ENCODE data around the gene EDA.

Gene EDA

GRCh38 chrX:69615779-69616456 lies at the start of gene EDA:
EDA (plus strand) TSS chrX:69616113.
- no peak for FAIRE-seq

GRCh38 chrX:69568828-69569227 lies 47.1 kb upstream of the EDA start:
- no peak for FAIRE-seq

- no peak for FAIRE-seq
These were observed 18.5 kb upstream of the EDA start for GRCh38 chrX:69597399-69597798.

GRCh38 chrX:69600182-69600581 lies 15.7 kb upstream of the EDA start:
- no peak for FAIRE-seq

GRCh38 chrX:69603566-69604194 lies 12.2 kb upstream of the EDA start:
- FAIRE-seq, result no peak

- no peak for FAIRE-seq
These were observed 10.4 kb upstream of the EDA start for GRCh38 chrX:69605521-69605920.

GRCh38 chrX:69607616-69608015 lies 8.3 kb upstream of the EDA start:
- no peak for FAIRE-seq

GRCh38 chrX:69613946-69614345 lies 2.0 kb upstream of the EDA start:
- no peak for FAIRE-seq

GRCh38 chrX:69614886-69615285 lies 1.0 kb upstream of the EDA start:
- no peak for FAIRE-seq

GRCh38 chrX:69615342-69615741 lies 571 bp upstream of the EDA start:
- FAIRE-seq, result no peak

GRCh38 chrX:69616457-69617203 lies 717 bp downstream of the EDA start:
- no peak for FAIRE-seq

- peak; percentile 95 for FAIRE-seq
These were observed 2.9 kb downstream of the EDA start for GRCh38 chrX:69618803-69619202.

GRCh38 chrX:69626129-69626528 lies 10.2 kb downstream of the EDA start:
- no peak for FAIRE-seq

GRCh38 chrX:69627744-69628143 lies 11.8 kb downstream of the EDA start:
- FAIRE-seq, result no peak

- no peak for FAIRE-seq
These were observed 14.2 kb downstream of the EDA start for GRCh38 chrX:69630147-69630546.

- FAIRE-seq, result no peak
These were observed 48.8 kb downstream of the EDA start for GRCh38 chrX:69664693-69665092.

- FAIRE-seq, result no peak
These were observed 54.2 kb downstream of the EDA start for GRCh38 chrX:69670001-69670555.

- no peak for FAIRE-seq
These were observed 59.0 kb downstream of the EDA start for GRCh38 chrX:69674891-69675290.

- no peak for FAIRE-seq
These were observed 89.9 kb downstream of the EDA start for GRCh38 chrX:69705818-69706217.

GRCh38 chrX:69718102-69718501 lies 102.2 kb downstream of the EDA start:
- FAIRE-seq, result no peak

- FAIRE-seq, result no peak
These were observed 108.4 kb downstream of the EDA start for GRCh38 chrX:69724307-69724706.

GRCh38 chrX:69740317-69740716 lies 124.4 kb downstream of the EDA start:
- no peak for FAIRE-seq

- FAIRE-seq, result no peak
These were observed 125.8 kb downstream of the EDA start for GRCh38 chrX:69741721-69742120.

GRCh38 chrX:69746051-69746450 lies 130.1 kb downstream of the EDA start:
- no peak for FAIRE-seq
